Keratinocyte (primary cell): ENCODE measurements around the gene DTNBP1. TPM values are rescaled to one million over a fixed set of nuclear protein-coding genes. Genes with fewer than 3 reads are reported as not detected.

Experiments
- DNase-seq: peaks from one replicate; pipeline ENCODE4 v3.0.0-alpha.2; 2011; ENCODE audit warnings: low read depth, missing footprints, low spot score
- FAIRE-seq: peaks from 2 replicates; lab custom pipeline; 2011; peaks lifted over from hg19 to GRCh38; lab: Jason Lieb, UNC
- H2AFZ ChIP-seq: 2 replicates; pipeline ENCODE4 v1.6.0; 2012; ENCODE audit warnings: low read length, control low read depth, inconsistent platforms; ENCODE audit not compliant: control insufficient read depth
- H3K27ac ChIP-seq: 2 replicates; pipeline ENCODE4 v1.5.1; 2011; ENCODE audit warnings: low read length; ENCODE audit not compliant: control insufficient read depth, insufficient read depth
- H3K27me3 ChIP-seq: 3 replicates; pipeline ENCODE4 v1.6.0; 2011; ENCODE audit warnings: low read length; ENCODE audit not compliant: control insufficient read depth, insufficient read depth; ENCODE audit errors: extremely low read depth
- H3K36me3 ChIP-seq, 2 experiments: 2 replicates in 1 of 2; 3 replicates in 1 of 2; pipeline ENCODE4 v1.5.1; 2011; ENCODE audit warnings: low read length in 2 of 2, mild to moderate bottlenecking in 1 of 2; ENCODE audit not compliant: control insufficient read depth in 2 of 2, insufficient read depth in 2 of 2; ENCODE audit errors: extremely low read depth in 1 of 2
- H3K4me1 ChIP-seq: 3 replicates; pipeline ENCODE4 v1.5.1; 2011; ENCODE audit warnings: low read length; ENCODE audit not compliant: control insufficient read depth, insufficient read depth; ENCODE audit errors: extremely low read depth
- H3K4me2 ChIP-seq: 3 replicates; pipeline ENCODE4 v1.6.0; 2011; ENCODE audit warnings: low read depth, low read length; ENCODE audit not compliant: control insufficient read depth, insufficient read depth; ENCODE audit errors: extremely low read depth
- H3K4me3 ChIP-seq, 3 experiments: fragments of 200-600 bp in 1 of 3; sonication (generic) in 1 of 3; 2 replicates in 2 of 3; 3 replicates in 1 of 3; pipeline ENCODE4 v1.5.1; 2011 to 2016; ENCODE audit warnings: low read length in 3 of 3, mild to moderate bottlenecking in 3 of 3, control low read depth in 2 of 3, inconsistent platforms in 1 of 3, low read depth in 1 of 3, mixed read lengths in 1 of 3, mixed run types in 1 of 3, moderate library complexity in 1 of 3; ENCODE audit not compliant: control insufficient read depth in 2 of 3, insufficient read depth in 2 of 3; ENCODE audit errors: extremely low read depth in 1 of 3
- H3K79me2 ChIP-seq: 2 replicates; pipeline ENCODE4 v1.6.0; 2012; ENCODE audit warnings: low read length; ENCODE audit not compliant: control insufficient read depth, insufficient read depth
- H3K9ac ChIP-seq: 3 replicates; pipeline ENCODE4 v1.6.0; 2011; ENCODE audit warnings: low read length; ENCODE audit not compliant: control insufficient read depth, insufficient read depth; ENCODE audit errors: extremely low read depth
- H3K9me1 ChIP-seq: 3 replicates; pipeline ENCODE4 v1.6.0; 2011; ENCODE audit warnings: low read length; ENCODE audit not compliant: control insufficient read depth, insufficient read depth; ENCODE audit errors: extremely low read depth
- H3K9me3 ChIP-seq: 2 replicates; pipeline ENCODE4 v1.5.1; 2012; ENCODE audit warnings: low read depth, low read length; ENCODE audit not compliant: control insufficient read depth
- H4K20me1 ChIP-seq: 3 replicates; pipeline ENCODE4 v1.6.0; 2011; ENCODE audit warnings: low read length; ENCODE audit not compliant: control insufficient read depth, insufficient read depth; ENCODE audit errors: extremely low read depth
- EZH2 ChIP-seq: IDR thresholded peaks from one replicate; pipeline ENCODE4 v1.6.1; 2012; ENCODE audit warnings: inconsistent platforms, mild to moderate bottlenecking, low read length, moderate library complexity
- dilution Hi-C: fragments of 300-500 bp; cut with MboI; formaldehyde crosslinking; loops from one replicate; pipeline ENCODE4 v1.7.0; 2020; ENCODE audit warnings: low sequenced_read_pairs; ENCODE audit not compliant: extremely low pct_ligation_motif_present
- polyA plus RNA-seq, 5 experiments: library from polyadenylated mRNA; depleted of rRNA in 3 of 5; stranded (reverse) in 3 of 5; stranded (forward) in 1 of 5; unstranded in 1 of 5; fragments of >200 nt; gene quantifications; 1 replicate in 1 of 5; 2 replicates in 3 of 5; 3 replicates in 1 of 5; pipeline versions ENCODE4 v1.2.1 to v1.2.3, GENCODE V29; 2011 to 2012; ENCODE audit warnings: missing spikeins in 2 of 5, low read depth in 1 of 5, low replicate concordance in 1 of 5
- TF ChIP-seq, protein P1 (sequence below), 3 experiments: IDR thresholded peaks in 1 of 3; conservative IDR thresholded peaks in 1 of 3; optimal IDR thresholded peaks in 1 of 3; 2 replicates in 2 of 3; 3 replicates in 1 of 3; pipeline versions ENCODE3 to v1.5.1; 2011; ENCODE audit warnings: low read length in 3 of 3, mild to moderate bottlenecking in 3 of 3, moderate library complexity in 2 of 3, control low read depth in 1 of 3, inconsistent platforms in 1 of 3; ENCODE audit not compliant: insufficient read depth in 2 of 3; ENCODE audit errors: extremely low read depth in 1 of 3

Gene DTNBP1
- polyA plus RNA-seq, 1 donor (not counting 4 experiments of a cell fraction or from before 2014, with no cell fraction given), result 11.5 TPM

DNA sequence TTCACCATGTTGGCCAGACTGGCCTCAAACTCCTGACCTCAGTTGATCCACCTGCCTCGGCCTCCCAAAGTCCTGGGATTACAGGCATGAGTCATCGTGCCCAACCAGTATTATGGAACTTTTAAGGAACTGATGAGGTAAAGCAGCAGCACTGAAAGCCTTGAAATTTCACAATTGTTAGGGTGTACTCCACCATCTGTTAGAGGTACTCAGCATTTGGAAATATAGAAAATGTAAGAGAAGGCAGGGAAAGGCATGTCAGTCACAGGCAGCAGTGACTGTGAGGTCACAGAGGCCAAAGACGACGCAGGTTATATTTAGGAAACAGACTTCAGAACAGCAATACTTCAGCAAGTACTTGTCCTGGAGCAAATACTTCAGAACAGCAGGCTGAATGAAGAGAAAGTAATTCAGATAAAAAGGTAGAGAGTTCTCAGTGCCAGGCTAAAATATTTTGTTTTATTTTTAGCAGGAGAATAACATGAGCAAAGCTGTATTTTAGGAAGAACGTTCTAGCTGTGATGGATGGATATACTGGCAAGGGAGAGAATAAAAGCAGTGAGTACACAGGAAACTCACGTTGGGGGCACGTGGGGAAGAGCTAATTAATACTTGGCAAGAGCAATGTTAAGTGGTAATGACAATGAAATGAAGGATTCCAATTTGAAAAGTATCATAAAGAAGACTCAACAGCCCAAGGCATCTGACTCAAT lies 67.2 kb downstream of the DTNBP1 start:
- no peak overlapping the region for H3K9ac ChIP-seq
- dilution Hi-C loops, result no loop called here
- no peak overlapping the region for H3K4me2 ChIP-seq
- no peak overlapping the region for H3K27ac ChIP-seq
- no peaks in the 10 kb centered on the region for H3K79me2 ChIP-seq
- no peaks in the 10 kb centered on the region for H3K27me3 ChIP-seq
- TF ChIP-seq, protein P1, sequence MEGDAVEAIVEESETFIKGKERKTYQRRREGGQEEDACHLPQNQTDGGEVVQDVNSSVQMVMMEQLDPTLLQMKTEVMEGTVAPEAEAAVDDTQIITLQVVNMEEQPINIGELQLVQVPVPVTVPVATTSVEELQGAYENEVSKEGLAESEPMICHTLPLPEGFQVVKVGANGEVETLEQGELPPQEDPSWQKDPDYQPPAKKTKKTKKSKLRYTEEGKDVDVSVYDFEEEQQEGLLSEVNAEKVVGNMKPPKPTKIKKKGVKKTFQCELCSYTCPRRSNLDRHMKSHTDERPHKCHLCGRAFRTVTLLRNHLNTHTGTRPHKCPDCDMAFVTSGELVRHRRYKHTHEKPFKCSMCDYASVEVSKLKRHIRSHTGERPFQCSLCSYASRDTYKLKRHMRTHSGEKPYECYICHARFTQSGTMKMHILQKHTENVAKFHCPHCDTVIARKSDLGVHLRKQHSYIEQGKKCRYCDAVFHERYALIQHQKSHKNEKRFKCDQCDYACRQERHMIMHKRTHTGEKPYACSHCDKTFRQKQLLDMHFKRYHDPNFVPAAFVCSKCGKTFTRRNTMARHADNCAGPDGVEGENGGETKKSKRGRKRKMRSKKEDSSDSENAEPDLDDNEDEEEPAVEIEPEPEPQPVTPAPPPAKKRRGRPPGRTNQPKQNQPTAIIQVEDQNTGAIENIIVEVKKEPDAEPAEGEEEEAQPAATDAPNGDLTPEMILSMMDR (optimal IDR thresholded peaks at IDR 0.05 in 1 of 3, IDR thresholded peaks at IDR 0.05 in 1 of 3, conservative IDR thresholded peaks at IDR 0.05 in 1 of 3; ENCODE audit: extremely low read depth in 1 of 3, insufficient read depth in 2 of 3, low read length in 3 of 3), result no peak
- TF ChIP-seq EZH2, result no peak
- H4K20me1 ChIP-seq, result no peaks in the 10 kb centered on the region
- H2AFZ ChIP-seq, result no peak overlapping the region
- FAIRE-seq (no peak), DNase-seq (no peak)
- H3K4me1 ChIP-seq, result no peaks in the 10 kb centered on the region
- no peaks in the 10 kb centered on the region for H3K9me3 ChIP-seq
- no peak overlapping the region for H3K4me3 ChIP-seq
- no peaks in the 10 kb centered on the region for H3K9me1 ChIP-seq
- no peaks in the 10 kb centered on the region for H3K36me3 ChIP-seq

DNA sequence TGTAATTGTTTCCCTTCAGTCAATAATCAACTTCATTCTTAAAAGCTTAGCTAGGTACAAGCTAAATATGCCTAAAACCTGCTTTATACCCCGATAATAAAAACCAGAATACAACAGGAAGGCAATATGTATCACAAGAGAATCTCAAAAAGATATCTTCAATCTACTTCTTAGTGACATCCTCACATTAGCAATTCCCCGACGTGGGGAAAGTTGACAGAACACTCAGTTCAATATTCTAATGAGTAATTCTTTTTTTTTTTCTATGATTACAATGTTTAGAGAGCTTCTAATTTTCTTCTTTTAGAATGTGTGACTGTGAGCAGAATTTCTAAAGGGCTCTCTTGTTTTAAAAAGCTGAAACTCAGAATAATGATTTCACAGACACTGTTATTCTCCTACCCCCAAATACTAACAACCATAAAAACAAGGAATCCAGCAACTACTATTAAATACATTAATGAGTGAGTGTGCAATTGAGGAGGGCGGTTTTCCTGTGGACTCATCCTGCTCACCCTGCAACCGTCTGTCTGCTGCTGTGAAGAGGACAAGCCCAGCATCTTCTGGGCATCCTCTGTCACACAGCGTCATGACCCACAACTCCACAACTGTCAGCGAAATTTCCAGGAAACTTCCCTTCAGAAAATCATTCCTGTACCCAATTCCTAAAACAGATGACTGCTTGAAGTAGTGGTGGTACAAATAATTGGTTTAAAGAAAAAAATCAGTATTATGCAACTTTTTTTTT lies 68.1 kb downstream of the DTNBP1 start:
- no peak for TF ChIP-seq EZH2
- TF ChIP-seq, protein P1 (optimal IDR thresholded peaks at IDR 0.05 in 1 of 3, IDR thresholded peaks at IDR 0.05 in 1 of 3, conservative IDR thresholded peaks at IDR 0.05 in 1 of 3; ENCODE audit: extremely low read depth in 1 of 3, insufficient read depth in 2 of 3, low read length in 3 of 3), result no peak
- H3K27me3 ChIP-seq, result no peaks in the 10 kb centered on the region
- FAIRE-seq (no peak), DNase-seq (no peak)
- H3K79me2 ChIP-seq, result no peaks in the 10 kb centered on the region
- H3K9me1 ChIP-seq, result no peaks in the 10 kb centered on the region
- H4K20me1 ChIP-seq, result no peaks in the 10 kb centered on the region
- H3K27ac ChIP-seq, result no peak overlapping the region
- H3K4me3 ChIP-seq, result no peak overlapping the region
- H2AFZ ChIP-seq, result no peak overlapping the region
- dilution Hi-C loops, result no loop called here
- no peak overlapping the region for H3K4me2 ChIP-seq
- no peaks in the 10 kb centered on the region for H3K4me1 ChIP-seq
- H3K36me3 ChIP-seq, result no peaks in the 10 kb centered on the region
- no peak overlapping the region for H3K9ac ChIP-seq
- H3K9me3 ChIP-seq, result no peaks in the 10 kb centered on the region
